Common myeloid progenitor, CD34-positive (primary cell): ENCODE measurements around the gene ELAC1.
"Not testable (repeated sequence)": the region's sequence is repeated elsewhere in the genome, so short reads cannot be mapped to it uniquely, and the experiment has no call there.

Experiments
- CTCF ChIA-PET: fragments of 350-600 bp; sonication (Branson Sonifier 250); formaldehyde crosslinking; loops from one replicate; lab custom pipeline; 2021; ENCODE audit warnings: antibody characterized with exemption; lab: Charles Lee
- POLR2A ChIA-PET: fragments of 350-600 bp; sonication (Branson Sonifier 250); formaldehyde crosslinking; loops from one replicate; lab custom pipeline; 2021; ENCODE audit warnings: antibody characterized with exemption; lab: Charles Lee
- DNase-seq, 3 donors: peaks; one replicate each; pipeline versions ENCODE4 v3.0.0 to v3.0.0-alpha.2; 2013
- H3K27ac ChIP-seq, 2 experiments: 1 replicate in 1 of 2; 2 replicates in 1 of 2; pipeline ENCODE4 v1.7.0; 2013; ENCODE audit warnings: inconsistent platforms in 2 of 2, low read length in 2 of 2, mild to moderate bottlenecking in 2 of 2, low read depth in 1 of 2, moderate library complexity in 1 of 2; ENCODE audit not compliant: severe bottlenecking in 2 of 2, insufficient read depth in 1 of 2, poor library complexity in 1 of 2
- H3K27me3 ChIP-seq, 5 experiments: replicated peaks in 2 of 5; 1 replicate in 3 of 5; 2 replicates in 2 of 5; pipeline versions ENCODE4 v1.6.1 to v1.7.0; 2013; ENCODE audit warnings: low read length in 4 of 5, mild to moderate bottlenecking in 2 of 5, moderate library complexity in 2 of 5, inconsistent platforms in 1 of 5; ENCODE audit not compliant: insufficient read depth in 5 of 5, control insufficient read depth in 4 of 5
- H3K36me3 ChIP-seq, 4 experiments: 1 replicate in 2 of 4; 2 replicates in 2 of 4; pipeline versions ENCODE4 v1.6.1 to v1.7.0; 2013; ENCODE audit warnings: low read length in 3 of 4, control low read depth in 1 of 4, mild to moderate bottlenecking in 1 of 4; ENCODE audit not compliant: control insufficient read depth in 4 of 4, insufficient read depth in 4 of 4
- H3K4me1 ChIP-seq, 4 experiments: 1 replicate in 3 of 4; 2 replicates in 1 of 4; pipeline versions ENCODE4 v1.6.1 to v1.7.1; 2013; ENCODE audit warnings: low read length in 3 of 4, mild to moderate bottlenecking in 3 of 4, control low read depth in 1 of 4, inconsistent platforms in 1 of 4, moderate library complexity in 1 of 4; ENCODE audit not compliant: control insufficient read depth in 4 of 4, insufficient read depth in 4 of 4; ENCODE audit errors: control extremely low read depth in 1 of 4
- H3K4me3 ChIP-seq, 7 experiments: 1 replicate in 4 of 7; 2 replicates in 3 of 7; pipeline versions ENCODE4 v1.5.1 to v1.7.0; 2013; ENCODE audit warnings: mild to moderate bottlenecking in 7 of 7, low read length in 6 of 7, moderate library complexity in 6 of 7, inconsistent platforms in 2 of 7, low read depth in 2 of 7, control low read depth in 1 of 7; ENCODE audit not compliant: insufficient read depth in 4 of 7, control insufficient read depth in 1 of 7; ENCODE audit errors: extremely low read depth in 1 of 7
- H3K9me3 ChIP-seq, 5 experiments: 1 replicate in 4 of 5; 2 replicates in 1 of 5; pipeline versions ENCODE4 v1.6.1 to v1.7.1; 2013; ENCODE audit warnings: low read length in 4 of 5, mild to moderate bottlenecking in 2 of 5, inconsistent platforms in 1 of 5, low read depth in 1 of 5, moderate library complexity in 1 of 5; ENCODE audit not compliant: control insufficient read depth in 4 of 5, insufficient read depth in 2 of 5; ENCODE audit errors: control extremely low read depth in 1 of 5
- whole genome bisulfite sequencing: methylation state at CpG from one replicate; pipeline ENCODE4 v1.1.5; 2013; ENCODE audit not compliant: insufficient coverage; 5-methylcytosine and 5-hydroxymethylcytosine counted together

ELAC1 gene

GRCh38 chr18:50969448-50969847, 1.6 kb downstream of the ELAC1 start:
- CTCF ChIA-PET = no interaction called here
- DNase-seq = no peak
- peaks cover 0 to 2% (median 2%) of the 10 kb centered on the region in 4 experiments for H3K36me3 ChIP-seq
- POLR2A ChIA-PET = interaction anchor here (2.8 kb wide), 1 partner anchor 61 kb away, joined by 14 read pairs; the partner anchor contains the start of gene SMAD4
- H3K27ac ChIP-seq = no peak overlapping the region
- H3K27me3 ChIP-seq = no peaks in the 10 kb centered on the region
- H3K9me3 ChIP-seq = peaks cover 0 to 3% (median 0%) of the 10 kb centered on the region in 5 experiments
- WGBS = 100% methylated on average over 3 of the region's 5 CpGs
- H3K4me3 ChIP-seq = peak overlapping the region in 3 of 7 experiments; percentile 76 to 94 (median 94)
- peaks cover 7 to 15% (median 11%) of the 10 kb centered on the region in 4 experiments for H3K4me1 ChIP-seq

GRCh38 chr18:50970006-50970405, 2.2 kb downstream of the ELAC1 start:
- ChIA-PET POLR2A (no interaction called here), CTCF (no interaction called here)
- Histone ChIP-seq H3K4me3 (no peak overlapping the region), H3K27ac (no peak overlapping the region), H3K4me1 (peaks cover 7 to 15% (median 11%) of the 10 kb centered on the region in 4 experiments), H3K27me3 (no peaks in the 10 kb centered on the region), H3K36me3 (peaks cover 0 to 8% (median 6%) of the 10 kb centered on the region in 4 experiments), H3K9me3 (peaks cover 0 to 1% (median 0%) of the 10 kb centered on the region in 5 experiments)
- DNase-seq = no peak
- WGBS = no CpG with 5 or more reads among the region's 2 CpGs

- no CpG with 5 or more reads among the region's 5 CpGs for WGBS
- H3K4me1 ChIP-seq = peaks cover 7 to 14% (median 10%) of the 10 kb centered on the region in 4 experiments
- DNase-seq, POLR2A ChIA-PET, H3K27ac ChIP-seq, H3K27me3 ChIP-seq, H3K4me3 ChIP-seq: not testable (repeated sequence)
- H3K36me3 ChIP-seq = peaks cover 15 to 32% (median 25%) of the 10 kb centered on the region in 4 experiments
- H3K9me3 ChIP-seq = peaks cover 0 to 15% (median 9%) of the 10 kb centered on the region in 5 experiments
- CTCF ChIA-PET = interaction anchor here (1.2 kb wide), 1 partner anchor 152 kb away, joined by 3 read pairs; no protein-coding TSS in a partner anchor
Measured at GRCh38 chr18:50972404-50972803, 4.6 kb downstream of the ELAC1 start.

GRCh38 chr18:50973367-50974126, 5.7 kb downstream of the ELAC1 start:
- H3K27ac ChIP-seq = no peak overlapping the region
- no CpG with 5 or more reads among the region's 4 CpGs for WGBS
- H3K4me3 ChIP-seq = no peak overlapping the region
- peaks cover 3 to 9% (median 6%) of the 10 kb centered on the region in 4 experiments for H3K4me1 ChIP-seq
- ChIA-PET CTCF (interaction anchor here (1.2 to 1.3 kb wide), 2 partner anchors 12 to 153 kb away, joined by 3 read pairs; no protein-coding TSS in a partner anchor), POLR2A (no interaction called here)
- H3K36me3 ChIP-seq = peaks cover 20 to 43% (median 31%) of the 10 kb centered on the region in 4 experiments
- no peaks in the 10 kb centered on the region for H3K27me3 ChIP-seq
- peaks cover 0 to 23% (median 13%) of the 10 kb centered on the region in 5 experiments for H3K9me3 ChIP-seq
- no peak for DNase-seq

- no peak overlapping the region for H3K27ac ChIP-seq
- no peaks in the 10 kb centered on the region for H3K4me1 ChIP-seq
- peak in 1 of 3 donors; percentile 6 for DNase-seq
- no peaks in the 10 kb centered on the region for H3K27me3 ChIP-seq
- WGBS = 100% methylated on average over 5 of the region's 5 CpGs
- H3K36me3 ChIP-seq = peaks cover 28 to 59% (median 38%) of the 10 kb centered on the region in 4 experiments
- ChIA-PET CTCF (no interaction called here), POLR2A (no interaction called here)
- peaks cover 0 to 25% (median 13%) of the 10 kb centered on the region in 5 experiments for H3K9me3 ChIP-seq
- H3K4me3 ChIP-seq = no peak overlapping the region
Measured at GRCh38 chr18:50977037-50977760, 9.4 kb downstream of the ELAC1 start.

DNA sequence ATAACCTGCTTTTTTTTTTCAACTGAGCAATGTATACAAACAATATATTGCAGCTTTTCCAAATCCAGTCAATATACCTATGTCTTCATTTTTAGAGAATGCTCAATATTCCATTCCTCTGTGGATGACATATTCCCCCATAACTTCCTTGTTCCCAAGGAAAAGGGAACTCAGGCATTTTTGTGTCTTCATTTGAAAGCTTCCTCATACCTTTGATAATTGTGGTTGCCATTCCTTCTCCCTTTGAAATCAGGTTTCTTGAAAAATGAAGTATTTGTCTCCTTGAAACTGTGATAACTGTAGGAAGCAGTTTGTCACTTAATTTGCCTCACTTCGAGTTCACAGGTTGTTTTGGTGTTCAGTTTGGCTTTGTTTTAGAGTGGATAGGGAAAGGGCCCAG, 13.5 kb downstream of the ELAC1 start:
- Histone ChIP-seq H3K36me3 (peaks cover 20 to 41% (median 26%) of the 10 kb centered on the region in 4 experiments), H3K27me3 (no peaks in the 10 kb centered on the region), H3K4me3 (no peak overlapping the region), H3K27ac (no peak overlapping the region), H3K4me1 (no peaks in the 10 kb centered on the region), H3K9me3 (peaks cover 0 to 17% (median 11%) of the 10 kb centered on the region in 5 experiments)
- DNase-seq = no peak
- ChIA-PET CTCF (no interaction called here), POLR2A (no interaction called here)
- no CpG with 5 or more reads among the region's 1 CpG for WGBS
